ENCODE results near the gene EIF1AX.

The EIF1AX gene, protein sequence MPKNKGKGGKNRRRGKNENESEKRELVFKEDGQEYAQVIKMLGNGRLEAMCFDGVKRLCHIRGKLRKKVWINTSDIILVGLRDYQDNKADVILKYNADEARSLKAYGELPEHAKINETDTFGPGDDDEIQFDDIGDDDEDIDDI

DNA sequence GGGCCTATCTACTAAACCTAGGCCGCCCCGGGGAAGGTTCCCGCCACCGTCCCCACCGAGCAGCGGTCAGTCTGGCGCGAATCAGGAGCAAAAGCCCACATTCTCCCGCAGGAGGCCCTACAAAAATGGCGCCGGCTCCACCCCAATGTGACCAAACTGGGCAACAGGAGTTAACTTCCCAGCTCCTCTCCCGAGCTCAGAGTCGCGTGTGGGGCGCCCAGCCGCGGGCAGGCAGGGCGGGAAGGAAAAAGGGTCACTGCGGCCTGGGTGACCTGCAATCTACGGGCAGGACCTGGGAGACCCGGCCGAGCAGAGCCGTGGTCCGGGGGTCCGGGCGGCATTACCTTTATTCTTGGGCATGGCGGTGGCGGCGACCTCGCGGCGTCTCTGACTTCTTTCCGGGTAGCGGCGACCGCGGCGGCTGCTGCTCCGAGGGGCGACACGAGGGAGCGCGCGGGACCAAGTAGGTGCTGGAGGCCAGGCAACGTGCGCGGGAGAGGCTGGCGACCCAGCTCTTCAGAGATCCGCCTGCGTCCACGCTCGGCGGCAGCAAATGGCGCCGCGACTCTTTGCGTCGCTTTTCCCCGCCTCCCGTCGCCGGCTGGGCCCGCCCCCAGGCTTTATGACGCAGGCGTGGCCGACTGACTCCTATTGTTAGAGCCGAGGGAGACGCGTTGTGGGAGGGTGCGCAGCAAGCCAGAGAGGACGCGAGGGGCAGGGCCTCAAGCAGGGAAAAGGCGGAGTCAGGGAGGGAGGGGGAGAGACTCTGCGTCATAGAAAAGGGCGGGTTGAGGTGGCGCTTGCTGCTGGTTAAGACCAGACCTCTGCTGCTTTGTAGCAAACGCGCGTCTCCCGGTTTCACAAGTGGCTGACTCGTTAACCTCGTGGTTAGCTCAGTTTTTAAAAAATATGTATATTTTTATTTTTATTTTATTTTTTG lies at the start of gene EIF1AX:
Gene EIF1AX, minus strand, starts transcription at position 558 of the 940 bp plus-strand sequence. Its CDS starts 198 bp downstream, at position 360.
- DNase-seq (ENCODE audit: low read depth): peak; percentile 99
- TF ChIP-seq, protein P1, sequence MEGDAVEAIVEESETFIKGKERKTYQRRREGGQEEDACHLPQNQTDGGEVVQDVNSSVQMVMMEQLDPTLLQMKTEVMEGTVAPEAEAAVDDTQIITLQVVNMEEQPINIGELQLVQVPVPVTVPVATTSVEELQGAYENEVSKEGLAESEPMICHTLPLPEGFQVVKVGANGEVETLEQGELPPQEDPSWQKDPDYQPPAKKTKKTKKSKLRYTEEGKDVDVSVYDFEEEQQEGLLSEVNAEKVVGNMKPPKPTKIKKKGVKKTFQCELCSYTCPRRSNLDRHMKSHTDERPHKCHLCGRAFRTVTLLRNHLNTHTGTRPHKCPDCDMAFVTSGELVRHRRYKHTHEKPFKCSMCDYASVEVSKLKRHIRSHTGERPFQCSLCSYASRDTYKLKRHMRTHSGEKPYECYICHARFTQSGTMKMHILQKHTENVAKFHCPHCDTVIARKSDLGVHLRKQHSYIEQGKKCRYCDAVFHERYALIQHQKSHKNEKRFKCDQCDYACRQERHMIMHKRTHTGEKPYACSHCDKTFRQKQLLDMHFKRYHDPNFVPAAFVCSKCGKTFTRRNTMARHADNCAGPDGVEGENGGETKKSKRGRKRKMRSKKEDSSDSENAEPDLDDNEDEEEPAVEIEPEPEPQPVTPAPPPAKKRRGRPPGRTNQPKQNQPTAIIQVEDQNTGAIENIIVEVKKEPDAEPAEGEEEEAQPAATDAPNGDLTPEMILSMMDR (conservative IDR thresholded peaks at IDR 0.05; ENCODE audit: control insufficient read depth, insufficient read depth, low read depth, low read length): no peak
- H3K4me3 ChIP-seq (ENCODE audit: control insufficient read depth, low read depth, low read length): peak within 1 kb of the TSS; percentile 76

DNA sequence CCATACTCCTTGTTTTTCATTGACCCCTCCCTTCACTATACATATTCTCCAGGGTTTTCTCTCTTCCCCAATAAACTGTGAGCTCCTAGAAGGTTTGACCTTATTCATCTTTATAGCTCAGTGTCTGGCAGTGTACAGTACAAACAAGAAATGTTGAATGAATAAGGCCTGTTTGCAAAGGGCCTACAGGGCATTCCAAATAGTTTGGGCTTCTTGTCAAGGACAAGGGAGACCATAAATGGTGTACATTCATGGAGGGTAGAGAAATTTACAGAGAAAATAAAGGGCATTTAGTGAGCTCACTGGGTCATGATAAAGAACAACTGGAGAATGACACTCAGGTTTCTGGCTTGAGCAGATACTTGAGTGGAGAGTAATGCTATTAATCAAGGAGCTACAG lies 47.5 kb upstream of the EIF1AX start:
- no peak for DNase-seq (ENCODE audit: low read depth)
- H3K4me3 ChIP-seq (ENCODE audit: control insufficient read depth, low read depth, low read length): no peak overlapping the region
- TF ChIP-seq, protein P1 (conservative IDR thresholded peaks at IDR 0.05; ENCODE audit: control insufficient read depth, insufficient read depth, low read depth, low read length): no peak

DNA sequence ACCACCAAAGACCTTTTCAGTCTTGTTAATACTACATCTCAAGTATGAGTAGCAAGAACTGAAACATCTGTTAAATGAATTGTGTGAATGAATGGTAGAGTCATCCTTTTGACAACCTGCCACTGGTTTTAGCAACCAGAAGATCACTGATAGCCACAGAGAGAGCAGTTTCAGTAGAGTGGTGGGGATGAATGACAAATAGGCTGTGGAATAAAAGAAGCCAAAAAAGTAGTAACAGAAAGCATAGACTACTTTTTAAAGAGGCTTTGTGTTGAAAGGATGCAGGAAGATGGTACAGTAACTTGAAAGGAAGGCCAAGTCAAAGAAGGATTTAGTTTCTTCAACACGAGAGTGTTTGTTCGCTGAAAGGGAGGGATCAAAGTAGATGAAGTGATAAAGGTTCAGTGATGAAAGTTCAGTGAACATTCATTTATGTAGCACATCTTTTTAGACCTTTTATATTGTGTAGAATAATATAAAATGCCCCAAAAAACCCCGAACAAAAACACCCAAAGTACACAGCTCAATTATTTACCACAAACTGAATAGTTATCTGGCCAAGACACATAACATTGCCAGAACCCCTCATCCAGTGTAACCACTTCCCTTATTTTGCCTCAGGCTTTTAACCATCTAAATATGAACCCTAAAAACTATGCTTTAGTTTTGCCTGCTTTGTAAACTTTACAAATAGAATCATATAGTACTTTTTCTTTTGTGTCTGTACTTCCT lies 40.1 kb upstream of the EIF1AX start:
- no peak overlapping the region for H3K4me3 ChIP-seq (ENCODE audit: control insufficient read depth, low read depth, low read length)
- DNase-seq (ENCODE audit: low read depth): no peak
- TF ChIP-seq, protein P1 (conservative IDR thresholded peaks at IDR 0.05; ENCODE audit: control insufficient read depth, insufficient read depth, low read depth, low read length): no peak

DNA sequence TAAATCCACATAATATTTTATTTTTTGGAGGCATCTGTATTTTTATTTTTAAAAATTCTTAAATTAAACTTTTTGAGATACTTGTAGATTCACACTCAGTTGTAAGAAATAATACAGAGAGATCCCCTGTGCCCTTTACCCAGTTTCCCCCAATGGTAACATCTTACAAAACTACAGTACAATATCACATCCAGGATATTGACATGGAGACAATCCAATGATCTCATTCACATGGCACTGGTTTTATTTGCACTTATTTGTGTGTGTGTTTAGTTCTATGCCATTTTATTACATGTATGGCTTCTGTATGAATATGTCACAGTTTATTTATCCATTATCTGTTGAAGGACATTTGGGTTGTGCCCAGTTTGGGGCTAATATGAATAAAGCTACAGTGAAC lies 35.5 kb upstream of the EIF1AX start:
- TF ChIP-seq, protein P1 (conservative IDR thresholded peaks at IDR 0.05; ENCODE audit: control insufficient read depth, insufficient read depth, low read depth, low read length): no peak
- DNase-seq (ENCODE audit: low read depth): no peak
- no peak overlapping the region for H3K4me3 ChIP-seq (ENCODE audit: control insufficient read depth, low read depth, low read length)

DNA sequence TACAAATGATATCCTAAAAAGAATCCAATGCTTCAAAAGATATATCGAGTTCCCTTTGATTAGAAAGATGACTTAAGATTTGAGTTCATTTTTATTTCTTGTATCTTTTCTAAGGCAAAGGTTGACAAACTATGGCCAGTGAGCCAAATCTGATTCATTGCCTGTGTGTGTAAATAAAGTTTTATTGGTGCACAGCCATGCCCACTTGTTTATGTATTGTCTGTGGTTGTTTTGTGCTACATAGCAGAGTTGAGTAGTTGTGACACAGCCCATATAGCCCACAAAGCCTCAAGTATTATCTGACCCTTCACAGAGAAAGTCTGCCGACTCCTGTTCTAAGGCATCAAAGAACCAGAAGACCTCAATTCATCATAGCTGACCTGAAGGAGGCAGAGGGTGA lies 32.2 kb upstream of the EIF1AX start:
- TF ChIP-seq, protein P1 (conservative IDR thresholded peaks at IDR 0.05; ENCODE audit: control insufficient read depth, insufficient read depth, low read depth, low read length): no peak
- DNase-seq (ENCODE audit: low read depth): no peak
- H3K4me3 ChIP-seq (ENCODE audit: control insufficient read depth, low read depth, low read length): no peak overlapping the region

DNA sequence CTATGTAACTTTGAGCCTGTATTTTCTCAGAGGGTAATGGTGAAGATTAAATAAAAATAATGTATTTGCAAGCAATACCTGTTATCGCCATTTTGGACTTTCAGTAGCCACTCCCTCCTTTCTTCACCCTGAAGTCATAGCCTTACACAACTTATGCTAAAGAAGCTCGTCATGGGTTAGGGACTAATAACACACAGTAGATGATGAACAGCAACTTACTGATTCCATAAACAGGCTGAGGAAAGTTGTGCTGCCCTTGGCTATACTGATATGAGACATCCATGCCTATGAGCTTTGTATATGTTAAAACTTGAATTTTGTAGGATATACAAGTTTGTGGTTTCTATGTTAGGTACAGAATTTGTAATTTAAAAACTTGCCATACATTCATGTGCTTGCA lies 31.7 kb upstream of the EIF1AX start:
- no peak overlapping the region for H3K4me3 ChIP-seq (ENCODE audit: control insufficient read depth, low read depth, low read length)
- TF ChIP-seq, protein P1 (conservative IDR thresholded peaks at IDR 0.05; ENCODE audit: control insufficient read depth, insufficient read depth, low read depth, low read length): no peak
- DNase-seq (ENCODE audit: low read depth): no peak
